Sigmoid colon (tissue), 3 donors: Measurements from ENCODE around the gene RUNX2.

Source experiments
- POLR2A ChIP-seq, 2 donors: fragments of 450-650 bp; IDR thresholded peaks; one replicate each; pipeline ENCODE4 v1.6.1; 2016; ENCODE audit warnings: antibody characterized with exemption in 2 of 2, mild to moderate bottlenecking in 2 of 2, moderate library complexity in 2 of 2
- TF ChIP-seq, protein P1 (sequence below), 4 experiments: fragments of 450-650 bp in 3 of 4; fragments of 200-600 bp in 1 of 4; IDR thresholded peaks; one replicate each; pipeline ENCODE4 v1.5.1; 2016 to 2019; ENCODE audit warnings: antibody characterized with exemption in 4 of 4, mild to moderate bottlenecking in 3 of 4, moderate library complexity in 2 of 4

DNA sequence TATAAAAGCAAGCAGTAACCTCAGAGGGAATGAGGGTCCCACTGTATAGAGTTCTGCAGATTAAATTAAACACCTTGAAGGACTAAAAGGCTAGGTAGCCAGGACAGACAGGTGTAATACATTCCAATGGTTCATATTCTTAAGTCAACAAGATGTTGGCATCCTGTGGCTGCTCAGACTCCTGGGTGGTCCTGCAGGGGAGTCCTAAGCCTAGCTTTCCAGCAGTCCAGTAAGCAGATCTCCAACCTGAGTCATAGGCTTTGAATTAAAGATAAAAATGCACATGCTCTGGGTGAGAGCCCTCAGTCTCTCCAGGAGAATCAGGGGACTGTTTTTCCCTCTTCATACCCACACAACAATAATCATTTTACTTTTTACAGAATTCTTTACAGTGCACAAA, 356.9 kb downstream of the RUNX2 start:
- TF ChIP-seq, protein P1, sequence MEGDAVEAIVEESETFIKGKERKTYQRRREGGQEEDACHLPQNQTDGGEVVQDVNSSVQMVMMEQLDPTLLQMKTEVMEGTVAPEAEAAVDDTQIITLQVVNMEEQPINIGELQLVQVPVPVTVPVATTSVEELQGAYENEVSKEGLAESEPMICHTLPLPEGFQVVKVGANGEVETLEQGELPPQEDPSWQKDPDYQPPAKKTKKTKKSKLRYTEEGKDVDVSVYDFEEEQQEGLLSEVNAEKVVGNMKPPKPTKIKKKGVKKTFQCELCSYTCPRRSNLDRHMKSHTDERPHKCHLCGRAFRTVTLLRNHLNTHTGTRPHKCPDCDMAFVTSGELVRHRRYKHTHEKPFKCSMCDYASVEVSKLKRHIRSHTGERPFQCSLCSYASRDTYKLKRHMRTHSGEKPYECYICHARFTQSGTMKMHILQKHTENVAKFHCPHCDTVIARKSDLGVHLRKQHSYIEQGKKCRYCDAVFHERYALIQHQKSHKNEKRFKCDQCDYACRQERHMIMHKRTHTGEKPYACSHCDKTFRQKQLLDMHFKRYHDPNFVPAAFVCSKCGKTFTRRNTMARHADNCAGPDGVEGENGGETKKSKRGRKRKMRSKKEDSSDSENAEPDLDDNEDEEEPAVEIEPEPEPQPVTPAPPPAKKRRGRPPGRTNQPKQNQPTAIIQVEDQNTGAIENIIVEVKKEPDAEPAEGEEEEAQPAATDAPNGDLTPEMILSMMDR (IDR thresholded peaks at IDR 0.05) = no peak
- TF ChIP-seq POLR2A (IDR thresholded peaks at IDR 0.05) = no peak
